Liver (tissue), 3 donors: Measurements from ENCODE around the gene TSC22D2.

Source experiments
- FOXA1 ChIP-seq: IDR thresholded peaks from 2 replicates; pipeline ENCODE4 v1.6.1; 2016; ENCODE audit warnings: antibody characterized with exemption
- HNF4G ChIP-seq: IDR thresholded peaks from 2 replicates; pipeline ENCODE4 v1.6.1; 2016; ENCODE audit warnings: antibody characterized with exemption
- JUND ChIP-seq, 2 donors: IDR thresholded peaks; 2 replicates each; pipeline ENCODE4 v1.6.1; 2016; ENCODE audit warnings: antibody characterized with exemption in 2 of 2
- NR2F2 ChIP-seq: IDR thresholded peaks from 2 replicates; pipeline ENCODE4 v1.6.1; 2016; ENCODE audit warnings: antibody characterized with exemption
- RAD21 ChIP-seq, 2 donors: IDR thresholded peaks; 2 replicates each; pipeline ENCODE4 v1.6.1; 2016; ENCODE audit warnings: antibody characterized with exemption in 2 of 2, mild to moderate bottlenecking in 2 of 2
- RXRA ChIP-seq, 2 donors: IDR thresholded peaks; 2 replicates each; pipeline ENCODE4 v1.6.1; 2017 to 2018; ENCODE audit warnings: antibody characterized with exemption in 2 of 2, mild to moderate bottlenecking in 1 of 2
- SP1 ChIP-seq: IDR thresholded peaks from 2 replicates; pipeline ENCODE4 v1.6.1; 2018; ENCODE audit warnings: antibody characterized with exemption, mild to moderate bottlenecking
- TAF1 ChIP-seq: conservative IDR thresholded peaks from 2 replicates; pipeline ENCODE4 v1.6.1; 2016; ENCODE audit warnings: antibody characterized with exemption, mild to moderate bottlenecking
- YY1 ChIP-seq: IDR thresholded peaks from 2 replicates; pipeline ENCODE4 v1.6.1; 2016; ENCODE audit warnings: antibody characterized with exemption, mild to moderate bottlenecking
- TF ChIP-seq, protein P1 (sequence below): fragments of 150-350 bp; IDR thresholded peaks from 2 replicates; pipeline ENCODE4 v1.5.1; 2017; ENCODE audit warnings: improper control_type of control experiment, low read depth, low read length; ENCODE audit not compliant: missing input control
- TF ChIP-seq, protein P2 (sequence below): IDR thresholded peaks from 2 replicates; pipeline ENCODE4 v1.6.1; 2016; ENCODE audit warnings: antibody characterized with exemption
- TF ChIP-seq, protein P3 (sequence below): IDR thresholded peaks from 2 replicates; pipeline ENCODE4 v1.6.1; 2016; ENCODE audit warnings: antibody characterized with exemption
- TF ChIP-seq, protein P4 (sequence below): IDR thresholded peaks from 2 replicates; pipeline ENCODE4 v1.6.1; 2016; ENCODE audit warnings: antibody characterized with exemption, mild to moderate bottlenecking
- donor health status: healthy.
- donor health status: healthy.

DNA sequence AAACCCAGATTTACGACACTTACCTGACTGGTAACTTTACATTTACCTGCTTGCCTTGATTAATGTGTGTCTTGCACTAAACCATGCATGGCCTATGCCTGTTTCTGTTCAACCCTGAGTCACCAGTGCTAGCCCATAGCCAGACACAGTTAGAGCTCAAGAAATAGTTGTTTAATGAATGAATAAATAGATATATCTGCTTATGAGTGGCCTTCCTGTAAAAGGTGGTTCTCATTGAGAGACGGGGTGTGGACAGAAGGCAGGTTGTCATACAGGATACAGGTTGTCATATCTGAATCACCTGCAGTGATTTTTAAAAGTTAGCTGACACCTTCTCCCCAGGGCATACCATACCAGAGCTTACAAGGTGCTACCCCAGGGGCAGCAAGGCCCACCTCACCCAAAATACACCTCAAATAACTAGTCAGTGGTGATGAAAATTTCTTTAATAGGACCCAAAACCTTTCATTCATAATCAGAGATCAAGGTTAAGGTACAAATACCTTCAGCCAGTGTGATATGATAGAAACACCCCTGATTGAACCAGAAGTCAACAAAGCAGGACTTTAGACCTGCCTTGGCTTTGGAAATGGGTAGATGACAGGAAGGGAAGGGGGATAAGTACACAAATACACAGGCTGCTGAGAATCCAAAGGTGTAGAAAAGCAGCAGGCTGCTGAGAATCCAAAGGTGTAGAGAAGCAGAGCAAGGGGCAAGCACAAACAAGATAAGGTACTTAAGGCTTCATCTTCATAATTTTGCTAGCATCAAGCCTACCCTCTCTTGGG is 45.4 kb upstream of the TSC22D2 start:
- TF ChIP-seq JUND (IDR thresholded peaks at IDR 0.05) = peak in 1 of 2 donors; percentile 77
- TF ChIP-seq, protein P1, sequence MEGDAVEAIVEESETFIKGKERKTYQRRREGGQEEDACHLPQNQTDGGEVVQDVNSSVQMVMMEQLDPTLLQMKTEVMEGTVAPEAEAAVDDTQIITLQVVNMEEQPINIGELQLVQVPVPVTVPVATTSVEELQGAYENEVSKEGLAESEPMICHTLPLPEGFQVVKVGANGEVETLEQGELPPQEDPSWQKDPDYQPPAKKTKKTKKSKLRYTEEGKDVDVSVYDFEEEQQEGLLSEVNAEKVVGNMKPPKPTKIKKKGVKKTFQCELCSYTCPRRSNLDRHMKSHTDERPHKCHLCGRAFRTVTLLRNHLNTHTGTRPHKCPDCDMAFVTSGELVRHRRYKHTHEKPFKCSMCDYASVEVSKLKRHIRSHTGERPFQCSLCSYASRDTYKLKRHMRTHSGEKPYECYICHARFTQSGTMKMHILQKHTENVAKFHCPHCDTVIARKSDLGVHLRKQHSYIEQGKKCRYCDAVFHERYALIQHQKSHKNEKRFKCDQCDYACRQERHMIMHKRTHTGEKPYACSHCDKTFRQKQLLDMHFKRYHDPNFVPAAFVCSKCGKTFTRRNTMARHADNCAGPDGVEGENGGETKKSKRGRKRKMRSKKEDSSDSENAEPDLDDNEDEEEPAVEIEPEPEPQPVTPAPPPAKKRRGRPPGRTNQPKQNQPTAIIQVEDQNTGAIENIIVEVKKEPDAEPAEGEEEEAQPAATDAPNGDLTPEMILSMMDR = no peak
- no peak for TF ChIP-seq TAF1
- TF ChIP-seq, protein P2, sequence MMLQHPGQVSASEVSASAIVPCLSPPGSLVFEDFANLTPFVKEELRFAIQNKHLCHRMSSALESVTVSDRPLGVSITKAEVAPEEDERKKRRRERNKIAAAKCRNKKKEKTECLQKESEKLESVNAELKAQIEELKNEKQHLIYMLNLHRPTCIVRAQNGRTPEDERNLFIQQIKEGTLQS = no peak
- TF ChIP-seq YY1 = no peak
- peak in 1 of 2 donors; percentile 37 for TF ChIP-seq RAD21 (IDR thresholded peaks at IDR 0.05)
- TF ChIP-seq, protein P3, sequence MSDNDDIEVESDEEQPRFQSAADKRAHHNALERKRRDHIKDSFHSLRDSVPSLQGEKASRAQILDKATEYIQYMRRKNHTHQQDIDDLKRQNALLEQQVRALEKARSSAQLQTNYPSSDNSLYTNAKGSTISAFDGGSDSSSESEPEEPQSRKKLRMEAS = peak; percentile 76
- TF ChIP-seq RXRA (IDR thresholded peaks at IDR 0.05) = peak; percentile 73 to 83
- no peak for TF ChIP-seq NR2F2
- peak; percentile 85 for TF ChIP-seq SP1
- TF ChIP-seq, protein P4, sequence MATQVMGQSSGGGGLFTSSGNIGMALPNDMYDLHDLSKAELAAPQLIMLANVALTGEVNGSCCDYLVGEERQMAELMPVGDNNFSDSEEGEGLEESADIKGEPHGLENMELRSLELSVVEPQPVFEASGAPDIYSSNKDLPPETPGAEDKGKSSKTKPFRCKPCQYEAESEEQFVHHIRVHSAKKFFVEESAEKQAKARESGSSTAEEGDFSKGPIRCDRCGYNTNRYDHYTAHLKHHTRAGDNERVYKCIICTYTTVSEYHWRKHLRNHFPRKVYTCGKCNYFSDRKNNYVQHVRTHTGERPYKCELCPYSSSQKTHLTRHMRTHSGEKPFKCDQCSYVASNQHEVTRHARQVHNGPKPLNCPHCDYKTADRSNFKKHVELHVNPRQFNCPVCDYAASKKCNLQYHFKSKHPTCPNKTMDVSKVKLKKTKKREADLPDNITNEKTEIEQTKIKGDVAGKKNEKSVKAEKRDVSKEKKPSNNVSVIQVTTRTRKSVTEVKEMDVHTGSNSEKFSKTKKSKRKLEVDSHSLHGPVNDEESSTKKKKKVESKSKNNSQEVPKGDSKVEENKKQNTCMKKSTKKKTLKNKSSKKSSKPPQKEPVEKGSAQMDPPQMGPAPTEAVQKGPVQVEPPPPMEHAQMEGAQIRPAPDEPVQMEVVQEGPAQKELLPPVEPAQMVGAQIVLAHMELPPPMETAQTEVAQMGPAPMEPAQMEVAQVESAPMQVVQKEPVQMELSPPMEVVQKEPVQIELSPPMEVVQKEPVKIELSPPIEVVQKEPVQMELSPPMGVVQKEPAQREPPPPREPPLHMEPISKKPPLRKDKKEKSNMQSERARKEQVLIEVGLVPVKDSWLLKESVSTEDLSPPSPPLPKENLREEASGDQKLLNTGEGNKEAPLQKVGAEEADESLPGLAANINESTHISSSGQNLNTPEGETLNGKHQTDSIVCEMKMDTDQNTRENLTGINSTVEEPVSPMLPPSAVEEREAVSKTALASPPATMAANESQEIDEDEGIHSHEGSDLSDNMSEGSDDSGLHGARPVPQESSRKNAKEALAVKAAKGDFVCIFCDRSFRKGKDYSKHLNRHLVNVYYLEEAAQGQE = peak; percentile 54
- peak; percentile 78 for TF ChIP-seq HNF4G
- TF ChIP-seq FOXA1 = peak; percentile 77
